GM18520 (cell line): ENCODE results near the gene POU6F1.
"Not testable (repeated sequence)": the region's sequence is repeated elsewhere in the genome, so short reads cannot be mapped to it uniquely, and the experiment has no call there.

Experiments used
- ATAC-seq: cut with Tn5 transposase; IDR thresholded peaks from one replicate; pipeline ENCODE4 v1.9.1; 2021; ENCODE audit not compliant: unreplicated experiment

Gene POU6F1, protein sequence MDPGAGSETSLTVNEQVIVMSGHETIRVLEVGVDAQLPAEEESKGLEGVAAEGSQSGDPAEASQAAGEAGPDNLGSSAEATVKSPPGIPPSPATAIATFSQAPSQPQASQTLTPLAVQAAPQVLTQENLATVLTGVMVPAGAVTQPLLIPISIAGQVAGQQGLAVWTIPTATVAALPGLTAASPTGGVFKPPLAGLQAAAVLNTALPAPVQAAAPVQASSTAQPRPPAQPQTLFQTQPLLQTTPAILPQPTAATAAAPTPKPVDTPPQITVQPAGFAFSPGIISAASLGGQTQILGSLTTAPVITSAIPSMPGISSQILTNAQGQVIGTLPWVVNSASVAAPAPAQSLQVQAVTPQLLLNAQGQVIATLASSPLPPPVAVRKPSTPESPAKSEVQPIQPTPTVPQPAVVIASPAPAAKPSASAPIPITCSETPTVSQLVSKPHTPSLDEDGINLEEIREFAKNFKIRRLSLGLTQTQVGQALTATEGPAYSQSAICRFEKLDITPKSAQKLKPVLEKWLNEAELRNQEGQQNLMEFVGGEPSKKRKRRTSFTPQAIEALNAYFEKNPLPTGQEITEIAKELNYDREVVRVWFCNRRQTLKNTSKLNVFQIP

GRCh38 chr12:51217968-51218606 is at the start of gene POU6F1:
TSS of gene POU6F1 (minus strand) at chr12:51218062. CDS start at chr12:51206836, 11,226 bp downstream.
- peak; percentile 68 for ATAC-seq

DNA sequence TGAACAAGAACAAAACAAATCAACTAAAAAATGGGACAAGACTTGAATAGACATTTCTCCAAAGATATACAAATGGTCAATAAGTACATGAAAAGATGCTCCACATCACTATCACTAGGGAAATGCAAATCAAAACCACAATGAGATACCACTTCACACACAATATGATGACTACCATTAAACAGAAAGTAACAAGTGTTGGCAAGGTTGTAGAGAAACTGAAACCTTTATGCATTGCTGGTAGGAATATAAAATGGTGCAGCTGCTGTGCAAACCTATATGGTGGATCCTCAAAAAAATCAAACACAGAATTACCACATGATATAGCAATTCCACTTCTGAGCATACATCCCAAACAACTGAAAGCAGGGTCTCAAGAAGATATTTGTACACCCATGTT is 47.2 kb upstream of the POU6F1 start:
- peak; percentile 82 for ATAC-seq

DNA sequence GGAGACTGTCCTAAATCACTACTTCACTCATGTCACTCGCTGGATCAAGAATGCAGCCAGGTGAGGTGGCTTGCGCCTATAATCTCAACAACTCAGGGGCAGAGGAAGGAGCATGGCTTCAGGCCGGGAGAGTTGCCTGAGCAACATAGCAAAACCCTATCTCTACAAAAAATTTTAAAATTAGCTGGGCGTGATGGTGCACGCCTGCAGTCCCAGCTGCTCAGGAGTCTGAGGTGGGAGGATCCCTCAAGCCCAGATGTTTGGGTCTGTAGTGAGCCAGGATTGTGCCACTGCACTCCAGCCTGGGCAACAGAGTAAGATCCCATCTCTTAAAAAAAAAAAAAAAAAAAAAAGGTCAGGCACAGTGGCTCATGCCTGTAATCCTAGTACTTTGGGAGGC is 46.4 kb upstream of the POU6F1 start:
- ATAC-seq: no peak

- no peak for ATAC-seq
Measured at GRCh38 chr12:51263341-51263740, 45.5 kb upstream of the POU6F1 start.

DNA sequence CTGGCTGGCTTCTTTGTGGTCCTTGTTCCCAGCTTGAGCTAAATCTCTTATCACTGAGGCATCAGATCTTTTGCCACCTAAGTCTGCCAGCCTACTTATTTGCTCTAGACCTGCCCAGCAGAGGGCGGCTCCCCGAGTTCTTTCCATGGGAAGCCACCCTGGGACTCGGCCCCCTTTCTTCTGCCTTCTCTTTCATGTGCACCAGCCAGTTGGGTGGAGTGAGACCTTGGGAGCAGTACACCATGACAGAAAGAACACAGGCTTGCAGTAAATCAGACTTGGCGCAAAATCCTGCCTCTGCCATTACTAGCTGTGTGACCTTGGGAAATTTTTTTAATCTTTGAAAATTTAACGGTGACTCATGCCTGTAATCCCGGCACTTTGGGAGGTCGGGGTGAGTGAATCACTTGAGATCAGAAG is 44.9 kb upstream of the POU6F1 start:
- no peak for ATAC-seq

DNA sequence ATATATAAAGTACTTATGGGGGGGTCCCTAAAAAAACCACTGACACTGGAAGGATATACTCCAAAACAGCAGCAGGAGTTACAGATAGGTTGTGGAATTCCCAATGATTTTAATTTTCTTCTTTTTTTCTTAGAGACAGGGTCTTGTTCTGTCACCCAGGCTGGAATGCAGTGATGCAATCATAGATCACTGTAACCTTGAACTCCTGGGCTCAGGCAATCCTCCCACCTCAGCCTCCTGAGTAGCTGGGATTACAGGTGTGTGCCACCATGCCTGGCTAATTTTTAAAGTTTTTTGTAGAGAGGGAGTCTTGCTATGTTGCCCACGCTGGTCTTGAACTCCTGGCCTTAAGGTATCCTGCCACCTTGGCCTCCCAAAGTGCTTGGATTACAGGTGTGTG is 41.7 kb upstream of the POU6F1 start:
- ATAC-seq: not testable (repeated sequence)

DNA sequence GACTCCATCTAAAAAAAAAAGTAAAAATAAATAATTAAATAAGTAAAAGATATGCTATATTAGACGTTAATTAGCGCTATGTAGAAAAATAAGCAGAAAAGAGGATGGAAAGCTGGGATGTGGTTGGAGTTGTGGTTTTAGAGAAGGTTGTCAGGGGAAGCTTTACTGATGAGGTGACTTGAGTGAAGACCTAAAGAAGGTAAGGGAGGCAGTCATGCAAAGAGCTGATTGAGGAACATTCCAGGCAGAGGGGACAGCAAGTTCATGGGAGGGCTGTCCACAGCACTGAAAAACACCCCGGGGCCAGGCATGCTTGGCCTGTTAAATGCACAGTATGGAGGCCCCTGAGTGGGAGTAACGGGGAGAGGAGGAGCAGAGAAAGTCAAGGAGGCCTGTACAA is 36.7 kb upstream of the POU6F1 start:
- no peak for ATAC-seq

GRCh38 chr12:51253276-51253675 is 35.4 kb upstream of the POU6F1 start:
- no peak for ATAC-seq

DNA sequence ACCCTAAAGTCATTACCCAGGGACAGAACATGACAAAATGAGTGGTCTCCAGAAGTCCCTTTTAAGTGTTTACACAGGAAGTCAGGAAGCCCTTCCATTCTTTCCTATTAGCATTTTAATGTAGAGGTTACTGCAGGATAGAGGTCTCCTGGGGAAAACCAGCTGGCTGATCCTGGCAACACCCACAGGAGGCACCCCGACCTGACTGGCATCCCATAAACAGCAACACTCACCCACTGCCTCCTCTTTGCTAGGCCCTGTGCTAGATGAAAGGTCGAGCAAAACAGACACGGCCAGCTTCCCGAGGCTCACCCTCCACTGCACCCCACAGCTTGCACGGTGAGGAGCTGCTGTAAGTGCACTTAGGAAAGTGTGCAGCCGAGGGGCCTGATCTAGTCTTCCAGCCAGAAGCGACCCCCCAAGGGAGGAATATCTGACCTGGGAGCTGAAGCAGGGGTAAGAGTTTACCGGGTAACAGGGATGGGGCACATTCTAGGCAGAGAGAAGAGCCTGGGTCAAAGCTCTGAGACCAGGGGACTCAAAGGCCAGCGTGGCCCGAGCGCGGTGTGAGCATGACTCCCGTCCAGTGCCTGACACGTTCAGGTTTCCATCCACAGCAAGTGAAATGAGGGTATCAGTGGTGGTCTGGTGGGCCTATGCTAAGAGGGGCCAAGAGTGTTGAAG is 29.8 kb upstream of the POU6F1 start:
- ATAC-seq: no peak

- no peak for ATAC-seq
Measured at GRCh38 chr12:51246254-51246853, 28.5 kb upstream of the POU6F1 start.

GRCh38 chr12:51245476-51246253 is 27.8 kb upstream of the POU6F1 start:
- no peak for ATAC-seq

DNA sequence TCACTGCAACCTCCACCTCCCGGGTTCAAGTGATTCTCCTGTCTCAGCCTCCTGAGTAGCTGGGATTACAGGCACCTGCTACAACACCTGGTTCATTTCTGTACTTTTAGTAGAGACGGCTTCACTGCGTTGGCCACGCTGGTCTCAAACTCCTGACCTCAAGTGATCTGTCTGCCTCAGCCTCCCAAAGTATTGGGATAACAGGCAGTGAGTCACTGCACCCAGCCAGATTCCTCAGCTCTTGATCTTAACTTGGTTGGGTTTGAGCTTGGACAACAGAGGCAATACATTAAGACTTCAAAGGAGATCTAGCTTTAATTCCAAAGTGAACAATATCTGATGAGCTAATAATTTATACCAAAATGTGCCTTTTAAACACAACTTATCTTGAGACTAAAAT is 26.4 kb upstream of the POU6F1 start:
- no peak for ATAC-seq

DNA sequence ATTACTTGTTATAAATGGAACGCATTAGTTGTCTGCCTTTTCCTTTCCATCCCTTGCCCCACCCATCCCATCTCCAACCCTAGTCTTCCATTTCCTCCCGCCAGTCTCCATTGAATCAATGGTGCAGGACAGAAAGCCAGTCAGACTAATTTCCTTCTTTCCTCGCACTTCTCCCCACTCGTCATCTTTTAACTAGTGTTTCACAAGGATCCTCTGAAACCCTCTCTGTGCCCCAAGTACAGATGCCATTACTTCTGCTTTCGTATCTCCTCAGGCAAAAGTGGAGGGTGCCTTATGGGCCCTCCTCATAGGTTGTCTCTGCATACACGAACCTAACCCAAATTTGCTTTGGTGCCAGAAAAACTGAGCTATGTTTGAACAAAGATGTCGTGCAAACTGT is 25.0 kb upstream of the POU6F1 start:
- no peak for ATAC-seq

DNA sequence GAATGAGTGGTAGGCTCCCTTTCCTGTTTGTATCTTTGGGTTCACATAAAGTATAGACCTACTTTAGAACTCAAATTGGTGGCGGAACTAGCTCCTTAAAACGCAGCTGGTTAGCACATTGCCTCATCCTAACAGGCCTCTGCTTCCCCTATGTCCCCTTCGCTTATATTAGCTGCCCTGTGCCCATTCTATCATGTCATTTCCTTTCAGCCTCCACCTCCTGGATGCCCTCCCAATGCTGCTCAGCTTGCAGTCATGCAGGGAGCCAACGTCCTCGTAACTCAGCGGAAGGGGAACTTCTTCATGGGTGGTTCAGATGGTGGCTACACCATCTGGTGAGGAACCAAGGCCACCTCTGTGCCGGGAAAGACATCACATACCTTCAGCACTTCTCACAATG is 24.3 kb upstream of the POU6F1 start:
- no peak for ATAC-seq

- ATAC-seq: no peak
Measured at GRCh38 chr12:51240971-51241370, 23.1 kb upstream of the POU6F1 start.

DNA sequence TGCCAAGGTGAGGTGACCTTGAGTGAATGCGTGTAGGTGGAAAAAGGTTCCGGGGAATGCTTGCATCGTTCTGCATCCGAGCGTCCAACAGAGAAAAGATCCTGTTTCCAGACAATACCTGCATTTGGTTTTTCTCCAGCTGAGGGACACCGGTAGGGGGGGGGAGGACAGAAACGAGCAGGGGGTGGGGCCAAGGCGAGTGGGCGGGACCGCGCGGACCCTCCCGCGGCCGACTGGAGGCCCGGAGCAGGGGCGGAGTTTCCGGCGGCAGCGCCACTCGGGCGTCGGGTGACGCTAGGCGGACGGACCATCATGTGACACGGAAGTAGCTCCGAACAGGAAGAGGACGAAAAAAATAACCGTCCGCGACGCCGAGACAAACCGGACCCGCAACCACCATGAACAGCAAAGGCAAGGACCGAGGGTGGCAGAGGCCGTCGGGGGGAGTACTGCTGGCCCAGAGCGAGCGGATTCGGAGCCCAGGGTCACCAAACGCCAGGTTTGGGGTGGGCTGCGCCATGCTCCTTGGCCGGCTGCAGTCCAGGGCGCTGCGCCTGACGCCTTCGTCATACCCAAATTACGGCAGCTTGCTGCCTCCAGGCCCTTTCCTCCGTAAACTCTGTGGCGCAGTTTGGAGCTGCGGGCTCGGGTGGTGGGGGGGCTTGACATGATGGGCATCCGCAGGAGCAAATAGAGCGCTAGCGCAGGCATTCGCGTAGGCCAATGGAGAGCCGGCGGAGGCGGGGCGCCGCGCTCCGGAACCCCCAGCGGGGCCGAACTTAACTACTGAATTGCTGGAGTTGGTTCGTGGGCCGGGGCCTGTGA is 20.9 kb upstream of the POU6F1 start, which contains the start of gene DAZAP2:
Gene DAZAP2 (plus strand): TSS at position 317 of the 825 bp plus-strand sequence. CDS start 82 bp downstream, at position 399.
- peak; percentile 86 for ATAC-seq

DNA sequence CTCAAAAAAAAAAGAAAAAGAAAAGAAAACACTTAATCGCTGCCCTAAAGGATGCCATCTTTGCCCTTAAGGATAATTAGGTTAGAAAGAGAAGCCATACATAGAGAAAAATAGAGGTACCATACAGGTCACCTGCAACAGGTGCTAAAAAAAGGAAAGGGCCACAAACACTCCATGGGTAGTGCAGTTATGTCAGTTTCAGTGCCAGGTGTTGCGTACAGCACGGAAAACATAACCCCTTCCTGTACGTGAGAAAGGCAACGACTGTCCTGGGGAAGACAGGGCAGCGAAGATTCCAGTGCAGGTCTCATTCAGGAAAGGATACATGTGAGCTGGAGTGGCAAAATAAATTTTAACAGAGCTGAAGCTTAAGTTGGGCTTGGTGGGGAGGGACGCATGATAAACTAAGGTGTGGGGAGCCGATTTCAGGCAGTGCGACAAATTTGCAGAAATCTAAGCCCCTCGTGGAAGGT is 20.2 kb upstream of the POU6F1 start:
- ATAC-seq: no peak

- no peak for ATAC-seq
Measured at GRCh38 chr12:51234530-51234929, 16.7 kb upstream of the POU6F1 start.

GRCh38 chr12:51232642-51233041 is 14.8 kb upstream of the POU6F1 start:
- ATAC-seq: no peak
